Measurements from ENCODE around the gene C1GALT1. TPM values are rescaled to one million over a fixed set of nuclear protein-coding genes. Genes with fewer than 3 reads are reported as not detected.

Gene C1GALT1
- total RNA-seq, 1 experiment from 2014 or later, result 54.5 TPM

GRCh38 chr7:7177044-7177517, 5.3 kb upstream of the C1GALT1 start:
- Histone ChIP-seq H3K9me3 (ENCODE audit: control insufficient read depth, insufficient read depth, low read depth, low read length) (0 out of 2 replicates have a peak, but pooled peaks cover 3% of the 10 kb centered on the region), H3K27ac (ENCODE audit: low read length) (no peak overlapping the region), H3K27me3 (ENCODE audit: control insufficient read depth, insufficient read depth, low read length) (no peaks in the 10 kb centered on the region), H3K4me1 (ENCODE audit: control insufficient read depth, insufficient read depth, low read length) (0 out of 2 replicates have a peak, but pooled peaks cover 8% of the 10 kb centered on the region), H3K36me3 (ENCODE audit: control insufficient read depth, insufficient read depth, low read length) (no peaks in the 10 kb centered on the region), H3K4me3 (ENCODE audit: low read depth in 2 of 2, low read length in 2 of 2) (no peak overlapping the region; a peak in 1 of 4 replicates)
- no peak for TF ChIP-seq SIN3A (IDR thresholded peaks at IDR 0.05; ENCODE audit: borderline replicate concordance, insufficient read depth, low read depth, low read length)
- no peak for TF ChIP-seq POLR2AphosphoS5 (IDR thresholded peaks at IDR 0.05; ENCODE audit: low read depth, low read length)
- no peak for TF ChIP-seq CTCF (IDR thresholded peaks at IDR 0.05)
- peak; percentile 87 for TF ChIP-seq TCF7L2 (IDR thresholded peaks at IDR 0.05; ENCODE audit: low read depth, low read length)
- TF ChIP-seq REST (IDR thresholded peaks at IDR 0.05; ENCODE audit: insufficient read depth in 1 of 2, low read depth in 2 of 2, low read length in 1 of 2), result no peak
- ATAC-seq, result peak; percentile 71
- intact Hi-C loops (cut with micrococcal nuclease; ENCODE audit: unreplicated experiment), result loop anchor here (2.0 kb wide), 1 partner anchor 20 kb away; no protein-coding TSS in a partner anchor
- POLR2A ChIA-PET, result no interaction called here
- CTCF ChIA-PET, result no interaction called here
- DNase-seq (ENCODE audit: low read depth, low spot score), result peak; percentile 94
- in situ Hi-C loops (cut with HindIII; ENCODE audit: low pct_unique_long_range_greater_than_20kb, low sequenced_read_pairs), result no loop called here
- BruUV-seq (replicated peaks), result no TSS peak

GRCh38 chr7:7178081-7178480, 4.3 kb upstream of the C1GALT1 start:
- Histone ChIP-seq H3K27ac (ENCODE audit: low read length) (no peak overlapping the region), H3K4me3 (ENCODE audit: low read depth in 2 of 2, low read length in 2 of 2) (no peak overlapping the region), H3K27me3 (ENCODE audit: control insufficient read depth, insufficient read depth, low read length) (no peaks in the 10 kb centered on the region), H3K4me1 (ENCODE audit: control insufficient read depth, insufficient read depth, low read length) (0 out of 2 replicates have a peak, but pooled peaks cover 8% of the 10 kb centered on the region), H3K36me3 (ENCODE audit: control insufficient read depth, insufficient read depth, low read length) (no peaks in the 10 kb centered on the region; the same call in 1 of the 2 replicates), H3K9me3 (ENCODE audit: control insufficient read depth, insufficient read depth, low read depth, low read length) (no peaks in the 10 kb centered on the region)
- intact Hi-C loops (cut with micrococcal nuclease; ENCODE audit: unreplicated experiment) (no loop called here), in situ Hi-C loops (cut with HindIII; ENCODE audit: low pct_unique_long_range_greater_than_20kb, low sequenced_read_pairs) (no loop called here)
- ChIA-PET POLR2A (no interaction called here), CTCF (no interaction called here)
- no TSS peak for BruUV-seq (replicated peaks)
- DNase-seq (ENCODE audit: low read depth, low spot score) (no peak), ATAC-seq (no peak)
- TF ChIP-seq REST (IDR thresholded peaks at IDR 0.05; ENCODE audit: insufficient read depth in 1 of 2, low read depth in 2 of 2, low read length in 1 of 2), result no peak
- no peak for TF ChIP-seq SIN3A (IDR thresholded peaks at IDR 0.05; ENCODE audit: borderline replicate concordance, insufficient read depth, low read depth, low read length)
- no peak for TF ChIP-seq CTCF (IDR thresholded peaks at IDR 0.05)
- no peak for TF ChIP-seq POLR2AphosphoS5 (IDR thresholded peaks at IDR 0.05; ENCODE audit: low read depth, low read length)
- no peak for TF ChIP-seq TCF7L2 (IDR thresholded peaks at IDR 0.05; ENCODE audit: low read depth, low read length)
